DND-41 (cell line): ENCODE measurements around the gene EML1.

Experiments
- ATAC-seq: fragments of 200-7000 bp; cut with Tn5 transposase; 3 replicates; pipeline ENCODE4 v1.9.1; 2021; ENCODE audit warnings: low read depth; ENCODE audit not compliant: insufficient read depth
- DNase-seq: peaks from one replicate; pipeline ENCODE4 v3.0.0-alpha.2; 2020
- H2AFZ ChIP-seq: 2 replicates; pipeline ENCODE4 v1.6.0; 2012; ENCODE audit warnings: low read depth, low read length
- H3K27ac ChIP-seq: 2 replicates; pipeline ENCODE4 v1.5.1; 2012; ENCODE audit warnings: low read length, inconsistent platforms
- H3K27me3 ChIP-seq: fragments of 200-600 bp; sonication (generic); 2 replicates; pipeline ENCODE4 v1.6.0; 2012; ENCODE audit warnings: low read length, mild to moderate bottlenecking, inconsistent platforms; ENCODE audit not compliant: insufficient read depth, poor library complexity
- H3K36me3 ChIP-seq: 2 replicates; pipeline ENCODE4 v1.5.1; 2012; ENCODE audit warnings: low read length, inconsistent platforms; ENCODE audit not compliant: insufficient read depth
- H3K4me1 ChIP-seq: 2 replicates; pipeline ENCODE4 v1.5.1; 2012; ENCODE audit warnings: mild to moderate bottlenecking, low read length; ENCODE audit not compliant: insufficient read depth
- H3K4me2 ChIP-seq: 2 replicates; pipeline ENCODE4 v1.6.0; 2012; ENCODE audit warnings: mild to moderate bottlenecking, moderate library complexity, low read length, inconsistent platforms; ENCODE audit not compliant: insufficient read depth
- H3K4me3 ChIP-seq, 2 experiments: fragments of 200-600 bp in 1 of 2; shearing (Covaris generic) in 1 of 2; 2 replicates each; pipeline ENCODE4 v1.5.1; 2012 to 2016; ENCODE audit warnings: inconsistent platforms in 2 of 2, low read length in 2 of 2, mild to moderate bottlenecking in 2 of 2, low read depth in 1 of 2, moderate library complexity in 1 of 2
- H3K79me2 ChIP-seq: 2 replicates; pipeline ENCODE4 v1.6.0; 2012; ENCODE audit warnings: low read length, inconsistent platforms; ENCODE audit not compliant: insufficient read depth
- H3K9ac ChIP-seq: 2 replicates; pipeline ENCODE4 v1.6.0; 2012; ENCODE audit warnings: low read depth, mild to moderate bottlenecking, inconsistent platforms, low read length, moderate library complexity
- H3K9me3 ChIP-seq: 2 replicates; pipeline ENCODE4 v1.5.1; 2012; ENCODE audit warnings: low read length, moderate library complexity, mild to moderate bottlenecking, inconsistent platforms; ENCODE audit not compliant: insufficient read depth, severe bottlenecking
- H4K20me1 ChIP-seq: 2 replicates; pipeline ENCODE4 v1.6.0; 2012; ENCODE audit warnings: low read length; ENCODE audit not compliant: insufficient read depth
- EZH2 ChIP-seq: IDR thresholded peaks from 3 replicates; pipeline ENCODE4 v1.6.1; 2012; ENCODE audit warnings: borderline replicate concordance, low read depth, mild to moderate bottlenecking, moderate library complexity, low read length, inconsistent platforms; ENCODE audit not compliant: severe bottlenecking
- TF ChIP-seq, protein P1 (sequence below): IDR thresholded peaks from 2 replicates; pipeline ENCODE4 v1.5.1; 2012; ENCODE audit warnings: borderline replicate concordance, low read length, moderate library complexity, mild to moderate bottlenecking; ENCODE audit not compliant: poor library complexity, severe bottlenecking; ENCODE audit errors: extremely low read depth

The EML1 gene

DNA sequence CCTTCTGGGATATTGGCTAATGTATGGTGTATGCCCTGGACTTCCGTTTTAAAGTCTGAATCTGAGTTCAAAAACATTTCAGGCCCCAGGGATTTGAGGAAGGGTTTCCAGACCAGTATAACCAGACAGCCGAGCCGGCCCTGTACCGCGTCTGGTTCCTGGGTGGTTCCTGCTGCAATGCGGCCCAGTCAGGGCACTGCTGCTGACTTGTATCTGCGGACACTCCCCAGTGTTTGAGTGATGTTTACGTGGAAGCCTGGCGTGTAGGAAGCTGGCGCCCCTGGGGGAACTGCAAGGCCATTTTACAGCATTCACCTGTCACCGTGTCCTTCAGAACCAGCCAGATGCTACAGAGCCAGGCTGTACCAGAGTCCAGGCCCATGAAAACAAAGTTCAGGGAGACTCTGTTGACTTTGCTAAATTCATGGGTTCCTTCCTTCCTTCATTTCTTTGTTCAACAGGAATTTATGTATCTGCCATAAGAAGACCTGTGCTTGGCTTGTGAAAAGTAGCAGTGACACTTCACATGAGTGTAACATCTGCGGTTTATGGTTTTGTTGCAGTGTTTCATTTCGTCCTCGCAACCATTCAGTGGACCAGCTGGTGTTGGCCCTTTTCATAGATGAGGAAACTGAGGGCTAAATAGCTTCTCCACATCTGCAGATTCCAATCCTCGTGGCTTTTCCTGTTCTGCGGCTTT, 16.8 kb downstream of the EML1 start:
- Histone ChIP-seq H3K9ac (no peak overlapping the region), H3K27ac (no peak overlapping the region), H3K4me3 (no peak overlapping the region), H2AFZ (no peak overlapping the region), H3K4me1 (no peaks in the 10 kb centered on the region), H3K27me3 (peaks cover 57% of the 10 kb centered on the region), H3K4me2 (no peak overlapping the region), H4K20me1 (no peaks in the 10 kb centered on the region), H3K9me3 (no peaks in the 10 kb centered on the region), H3K36me3 (no peaks in the 10 kb centered on the region), H3K79me2 (no peaks in the 10 kb centered on the region)
- DNase-seq: no peak
- TF ChIP-seq, protein P1, sequence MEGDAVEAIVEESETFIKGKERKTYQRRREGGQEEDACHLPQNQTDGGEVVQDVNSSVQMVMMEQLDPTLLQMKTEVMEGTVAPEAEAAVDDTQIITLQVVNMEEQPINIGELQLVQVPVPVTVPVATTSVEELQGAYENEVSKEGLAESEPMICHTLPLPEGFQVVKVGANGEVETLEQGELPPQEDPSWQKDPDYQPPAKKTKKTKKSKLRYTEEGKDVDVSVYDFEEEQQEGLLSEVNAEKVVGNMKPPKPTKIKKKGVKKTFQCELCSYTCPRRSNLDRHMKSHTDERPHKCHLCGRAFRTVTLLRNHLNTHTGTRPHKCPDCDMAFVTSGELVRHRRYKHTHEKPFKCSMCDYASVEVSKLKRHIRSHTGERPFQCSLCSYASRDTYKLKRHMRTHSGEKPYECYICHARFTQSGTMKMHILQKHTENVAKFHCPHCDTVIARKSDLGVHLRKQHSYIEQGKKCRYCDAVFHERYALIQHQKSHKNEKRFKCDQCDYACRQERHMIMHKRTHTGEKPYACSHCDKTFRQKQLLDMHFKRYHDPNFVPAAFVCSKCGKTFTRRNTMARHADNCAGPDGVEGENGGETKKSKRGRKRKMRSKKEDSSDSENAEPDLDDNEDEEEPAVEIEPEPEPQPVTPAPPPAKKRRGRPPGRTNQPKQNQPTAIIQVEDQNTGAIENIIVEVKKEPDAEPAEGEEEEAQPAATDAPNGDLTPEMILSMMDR: no peak
- no peak for TF ChIP-seq EZH2
- no peak for ATAC-seq

DNA sequence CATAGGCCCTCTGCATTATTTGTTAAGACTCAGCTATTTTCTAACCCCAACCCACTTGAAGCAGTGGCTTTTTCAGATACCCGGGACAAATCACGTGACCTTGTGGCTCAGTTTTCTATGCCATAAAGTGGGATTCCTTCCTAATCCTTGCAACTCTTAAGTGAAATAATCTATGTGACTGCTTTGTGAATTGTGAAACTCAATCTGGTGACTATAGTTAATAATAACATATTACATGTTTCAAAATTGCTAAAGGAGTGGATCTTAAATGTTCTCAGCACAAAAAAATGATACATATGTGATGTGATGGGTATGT, 17.3 kb downstream of the EML1 start:
- no peaks in the 10 kb centered on the region for H3K4me1 ChIP-seq
- no peak overlapping the region for H3K4me3 ChIP-seq
- H3K9me3 ChIP-seq: no peaks in the 10 kb centered on the region
- no peaks in the 10 kb centered on the region for H3K36me3 ChIP-seq
- no peak overlapping the region for H3K27ac ChIP-seq
- H3K79me2 ChIP-seq: no peaks in the 10 kb centered on the region
- no peak overlapping the region for H3K4me2 ChIP-seq
- no peak overlapping the region for H3K9ac ChIP-seq
- H2AFZ ChIP-seq: no peak overlapping the region
- no peak for DNase-seq
- TF ChIP-seq EZH2: no peak
- TF ChIP-seq, protein P1: no peak
- peaks cover 52% of the 10 kb centered on the region for H3K27me3 ChIP-seq
- H4K20me1 ChIP-seq: no peaks in the 10 kb centered on the region
- ATAC-seq: no peak

DNA sequence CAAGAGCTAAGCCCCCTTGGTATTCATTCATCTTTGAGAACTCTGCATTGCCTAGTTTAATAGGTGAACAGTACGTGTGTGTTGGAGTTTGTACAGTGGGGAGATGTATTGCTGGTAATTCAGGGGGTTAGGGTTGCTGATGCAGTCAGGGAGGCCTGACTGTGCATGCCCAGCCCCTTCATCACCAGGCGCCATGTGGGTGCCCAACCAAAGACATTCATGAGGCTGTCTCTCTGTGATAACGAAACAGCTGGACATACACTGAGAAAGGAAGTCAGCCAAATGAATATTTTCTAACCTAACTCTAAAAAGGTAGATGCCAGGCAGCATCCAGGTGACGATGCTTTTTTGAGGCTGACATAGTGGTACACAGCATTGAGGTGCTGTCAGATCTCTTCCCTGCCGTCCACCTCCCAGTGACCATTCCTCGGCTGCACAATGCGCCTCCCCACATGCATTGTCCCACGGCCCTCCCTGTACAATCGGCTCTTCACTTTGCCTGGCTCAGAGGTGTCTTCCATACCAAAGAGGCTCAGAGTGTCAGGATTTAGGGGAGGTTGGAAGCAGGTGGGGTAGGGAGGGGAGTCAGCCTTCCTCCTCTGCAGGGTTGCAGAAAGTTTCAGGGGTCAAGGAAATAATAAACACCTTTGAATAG, 19.0 kb downstream of the EML1 start:
- H3K36me3 ChIP-seq: no peaks in the 10 kb centered on the region
- ATAC-seq (no peak), DNase-seq (no peak)
- H3K27me3 ChIP-seq: peaks cover 52% of the 10 kb centered on the region
- H3K4me2 ChIP-seq: no peak overlapping the region
- H3K4me1 ChIP-seq: no peaks in the 10 kb centered on the region
- TF ChIP-seq, protein P1: no peak
- TF ChIP-seq EZH2: no peak
- H3K79me2 ChIP-seq: no peaks in the 10 kb centered on the region
- no peaks in the 10 kb centered on the region for H3K9me3 ChIP-seq
- no peak overlapping the region for H2AFZ ChIP-seq
- H3K4me3 ChIP-seq: no peak overlapping the region
- no peak overlapping the region for H3K9ac ChIP-seq
- no peak overlapping the region for H3K27ac ChIP-seq
- H4K20me1 ChIP-seq: no peaks in the 10 kb centered on the region; the same call in 1 of the 2 replicates
